ENCODE results near the gene WDFY4.
A peak's percentile ranks its signal among the peaks of the same experiment; 100 is the strongest.

The WDFY4 gene, protein sequence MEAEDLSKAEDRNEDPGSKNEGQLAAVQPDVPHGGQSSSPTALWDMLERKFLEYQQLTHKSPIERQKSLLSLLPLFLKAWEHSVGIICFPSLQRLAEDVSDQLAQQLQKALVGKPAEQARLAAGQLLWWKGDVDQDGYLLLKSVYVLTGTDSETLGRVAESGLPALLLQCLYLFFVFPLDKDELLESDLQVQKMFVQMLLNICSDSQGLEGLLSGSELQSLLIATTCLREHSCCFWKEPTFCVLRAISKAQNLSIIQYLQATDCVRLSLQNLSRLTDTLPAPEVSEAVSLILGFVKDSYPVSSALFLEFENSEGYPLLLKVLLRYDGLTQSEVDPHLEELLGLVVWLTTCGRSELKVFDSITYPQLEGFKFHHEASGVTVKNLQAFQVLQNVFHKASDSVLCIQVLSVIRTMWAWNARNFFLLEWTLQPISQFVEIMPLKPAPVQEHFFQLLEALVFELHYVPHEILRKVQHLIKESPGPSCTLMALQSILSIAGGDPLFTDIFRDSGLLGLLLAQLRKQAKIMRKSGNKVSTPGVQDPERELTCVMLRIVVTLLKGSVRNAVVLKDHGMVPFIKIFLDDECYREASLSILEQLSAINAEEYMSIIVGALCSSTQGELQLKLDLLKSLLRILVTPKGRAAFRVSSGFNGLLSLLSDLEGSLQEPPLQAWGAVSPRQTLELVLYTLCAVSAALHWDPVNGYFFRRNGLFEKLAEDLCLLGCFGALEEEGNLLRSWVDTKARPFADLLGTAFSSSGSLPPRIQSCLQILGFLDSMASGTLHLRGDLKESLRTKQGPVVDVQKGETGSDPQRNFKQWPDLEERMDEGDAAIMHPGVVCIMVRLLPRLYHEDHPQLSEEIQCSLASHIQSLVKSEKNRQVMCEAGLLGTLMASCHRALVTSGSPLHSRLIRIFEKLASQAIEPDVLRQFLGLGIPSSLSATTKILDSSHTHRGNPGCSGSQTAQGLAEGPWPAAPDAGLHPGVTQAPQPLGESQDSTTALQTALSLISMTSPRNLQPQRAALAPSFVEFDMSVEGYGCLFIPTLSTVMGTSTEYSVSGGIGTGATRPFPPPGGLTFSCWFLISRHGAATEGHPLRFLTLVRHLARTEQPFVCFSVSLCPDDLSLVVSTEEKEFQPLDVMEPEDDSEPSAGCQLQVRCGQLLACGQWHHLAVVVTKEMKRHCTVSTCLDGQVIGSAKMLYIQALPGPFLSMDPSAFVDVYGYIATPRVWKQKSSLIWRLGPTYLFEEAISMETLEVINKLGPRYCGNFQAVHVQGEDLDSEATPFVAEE (N-terminal part only)

DNA sequence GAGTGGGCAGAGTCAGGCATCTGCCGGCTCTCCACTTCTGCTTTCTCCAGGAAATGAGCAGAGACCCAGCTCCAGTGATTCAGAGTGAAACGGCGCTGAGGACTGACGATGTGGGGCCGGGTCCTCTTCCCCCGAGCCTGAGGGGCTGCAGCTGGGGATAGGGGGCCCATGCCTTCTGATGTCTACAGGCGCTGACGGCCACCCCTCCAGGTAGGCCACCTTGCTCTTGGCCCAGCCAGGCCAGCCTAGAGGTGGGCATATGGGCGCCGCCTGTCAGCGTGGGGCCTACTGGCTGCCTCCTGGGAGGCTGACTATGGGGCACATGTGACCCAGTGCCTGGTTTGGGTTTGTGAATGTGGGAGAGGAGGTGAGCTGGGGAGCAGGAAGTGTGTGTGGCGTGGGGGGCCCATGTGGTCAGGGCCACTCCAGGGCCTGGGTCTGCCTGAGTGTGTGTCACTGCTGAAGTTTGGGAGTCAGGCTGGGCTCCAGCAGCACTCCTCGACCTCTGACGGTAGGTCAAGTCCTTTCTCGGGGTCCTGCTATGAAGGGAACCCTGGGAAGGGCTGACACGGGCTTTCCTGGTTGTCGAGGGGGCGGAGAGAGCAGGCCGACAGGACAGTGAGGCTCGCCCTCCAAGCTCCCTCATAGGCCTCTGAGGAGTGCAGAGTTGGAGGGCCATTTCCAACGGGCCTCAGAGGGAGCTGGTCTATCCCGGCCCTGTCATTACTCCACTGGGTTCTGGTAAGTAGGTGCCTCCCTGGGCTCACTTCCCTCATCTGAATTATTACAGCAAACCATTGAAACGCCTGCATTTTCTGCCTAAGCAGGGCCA is at the start of gene WDFY4:
Gene WDFY4, plus strand, starts transcription at position 82 of the 832 bp plus-strand sequence. CDS start 24,860 bp downstream, outside the sequence.
- no peak for TF ChIP-seq EZH2phosphoT487 (IDR thresholded peaks at IDR 0.05; ENCODE audit: borderline replicate concordance)
- TF ChIP-seq, protein P1, sequence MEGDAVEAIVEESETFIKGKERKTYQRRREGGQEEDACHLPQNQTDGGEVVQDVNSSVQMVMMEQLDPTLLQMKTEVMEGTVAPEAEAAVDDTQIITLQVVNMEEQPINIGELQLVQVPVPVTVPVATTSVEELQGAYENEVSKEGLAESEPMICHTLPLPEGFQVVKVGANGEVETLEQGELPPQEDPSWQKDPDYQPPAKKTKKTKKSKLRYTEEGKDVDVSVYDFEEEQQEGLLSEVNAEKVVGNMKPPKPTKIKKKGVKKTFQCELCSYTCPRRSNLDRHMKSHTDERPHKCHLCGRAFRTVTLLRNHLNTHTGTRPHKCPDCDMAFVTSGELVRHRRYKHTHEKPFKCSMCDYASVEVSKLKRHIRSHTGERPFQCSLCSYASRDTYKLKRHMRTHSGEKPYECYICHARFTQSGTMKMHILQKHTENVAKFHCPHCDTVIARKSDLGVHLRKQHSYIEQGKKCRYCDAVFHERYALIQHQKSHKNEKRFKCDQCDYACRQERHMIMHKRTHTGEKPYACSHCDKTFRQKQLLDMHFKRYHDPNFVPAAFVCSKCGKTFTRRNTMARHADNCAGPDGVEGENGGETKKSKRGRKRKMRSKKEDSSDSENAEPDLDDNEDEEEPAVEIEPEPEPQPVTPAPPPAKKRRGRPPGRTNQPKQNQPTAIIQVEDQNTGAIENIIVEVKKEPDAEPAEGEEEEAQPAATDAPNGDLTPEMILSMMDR (conservative IDR thresholded peaks at IDR 0.05; ENCODE audit: low read length) = no peak
- H4K20me1 ChIP-seq (ENCODE audit: insufficient read depth, low read length, poor library complexity, severe bottlenecking) = no peaks in the 10 kb centered on the region
- H2AFZ ChIP-seq (ENCODE audit: low read length) = no peak within 1 kb of the TSS
- H3F3A ChIP-seq (ENCODE audit: low read depth) = no peaks in the 10 kb centered on the region
- H3K79me2 ChIP-seq (ENCODE audit: insufficient read depth, low read length) = no peaks in the 10 kb centered on the region
- no peaks in the 10 kb centered on the region for H3K27me3 ChIP-seq (ENCODE audit: insufficient read depth, low read length, poor library complexity, severe bottlenecking)
- no peak within 1 kb of the TSS for H3K4me3 ChIP-seq (ENCODE audit: low read length, poor library complexity, severe bottlenecking)
- peaks cover 2% of the 10 kb centered on the region; the same call in 1 of the 2 replicates for H3K9me3 ChIP-seq (ENCODE audit: insufficient read depth, low read depth, low read length)
- no peaks in the 10 kb centered on the region for H3K9me2 ChIP-seq (replicated peaks; ENCODE audit: low read depth, low read length)
- H3K9ac ChIP-seq (ENCODE audit: low read depth, low read length, poor library complexity, severe bottlenecking) = no peak within 1 kb of the TSS
- no peaks in the 10 kb centered on the region for H3K36me3 ChIP-seq (ENCODE audit: insufficient read depth, low read length)
- H3K4me2 ChIP-seq (ENCODE audit: low read depth, low read length, poor library complexity, severe bottlenecking) = no peak within 1 kb of the TSS
- H3K4me1 ChIP-seq (ENCODE audit: insufficient read depth, low read length, poor library complexity, severe bottlenecking) = no peaks in the 10 kb centered on the region

DNA sequence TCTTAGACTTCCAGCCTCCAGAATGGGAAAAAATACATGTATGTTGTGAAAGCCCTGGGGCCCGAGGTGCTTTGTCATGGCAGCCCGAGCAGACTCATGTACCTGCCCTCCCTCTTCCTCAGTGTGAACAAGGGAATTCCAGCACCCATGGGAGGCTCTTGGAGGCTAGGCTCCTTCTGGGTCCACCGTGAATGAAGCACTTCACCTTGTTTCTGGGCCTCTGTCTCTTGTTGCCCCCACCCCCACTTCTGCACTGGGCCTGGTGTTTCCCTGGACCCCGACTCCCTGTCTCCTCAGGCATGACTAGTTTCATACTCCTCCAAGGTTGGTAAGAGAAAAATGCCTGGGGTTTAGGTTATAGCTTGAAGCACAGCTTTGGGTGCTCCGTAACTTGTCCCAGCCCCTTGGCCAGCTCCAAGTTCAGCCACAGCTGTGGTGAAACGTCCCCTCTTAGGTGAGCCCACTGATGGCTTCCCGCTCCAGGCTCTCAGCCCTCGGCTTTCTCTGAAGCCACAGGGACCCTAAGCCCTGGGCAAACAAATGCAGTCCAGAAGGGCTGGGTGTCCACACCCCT is 49.6 kb upstream of the WDFY4 start:
- H4K20me1 ChIP-seq (ENCODE audit: insufficient read depth, low read length, poor library complexity, severe bottlenecking) = no peaks in the 10 kb centered on the region
- no peak for TF ChIP-seq EZH2phosphoT487 (IDR thresholded peaks at IDR 0.05; ENCODE audit: borderline replicate concordance)
- TF ChIP-seq, protein P1 (conservative IDR thresholded peaks at IDR 0.05; ENCODE audit: low read length) = no peak
- H3K9ac ChIP-seq (ENCODE audit: low read depth, low read length, poor library complexity, severe bottlenecking) = peak overlapping the region; percentile 56
- H3K4me3 ChIP-seq (ENCODE audit: low read length, poor library complexity, severe bottlenecking) = peak overlapping the region; percentile 55
- H3K4me1 ChIP-seq (ENCODE audit: insufficient read depth, low read length, poor library complexity, severe bottlenecking) = peaks cover 51% of the 10 kb centered on the region
- H3K9me2 ChIP-seq (replicated peaks; ENCODE audit: low read depth, low read length) = no peaks in the 10 kb centered on the region
- no peak overlapping the region for H2AFZ ChIP-seq (ENCODE audit: low read length)
- H3K36me3 ChIP-seq (ENCODE audit: insufficient read depth, low read length) = no peaks in the 10 kb centered on the region
- H3K27me3 ChIP-seq (ENCODE audit: insufficient read depth, low read length, poor library complexity, severe bottlenecking) = no peaks in the 10 kb centered on the region
- H3K79me2 ChIP-seq (ENCODE audit: insufficient read depth, low read length) = no peaks in the 10 kb centered on the region
- no peaks in the 10 kb centered on the region for H3F3A ChIP-seq (ENCODE audit: low read depth)
- H3K9me3 ChIP-seq (ENCODE audit: insufficient read depth, low read depth, low read length) = no peaks in the 10 kb centered on the region
- peak overlapping the region; percentile 79 for H3K4me2 ChIP-seq (ENCODE audit: low read depth, low read length, poor library complexity, severe bottlenecking)
